Neutrophil (primary cell): ENCODE data around the gene OR3A2.
"Not testable (repeated sequence)": the region's sequence is repeated elsewhere in the genome, so short reads cannot be mapped to it uniquely, and the experiment has no call there.

Experiments used
- H3K27ac ChIP-seq: fragments of 200-600 bp; sonication (generic); 2 replicates; pipeline ENCODE4 v1.5.1; 2016; ENCODE audit warnings: mild to moderate bottlenecking, moderate library complexity
- H3K27me3 ChIP-seq: fragments of 200-600 bp; sonication (generic); 2 replicates; pipeline ENCODE4 v1.6.0; 2016; ENCODE audit warnings: mild to moderate bottlenecking
- H3K36me3 ChIP-seq: fragments of 200-600 bp; sonication (generic); 2 replicates; pipeline ENCODE4 v1.5.1; 2017
- H3K4me1 ChIP-seq, 2 experiments: fragments of 200-600 bp in 1 of 2; sonication (generic) in 1 of 2; 1 replicate in 1 of 2; 2 replicates in 1 of 2; pipeline versions ENCODE4 v1.5.1 to v1.6.1; 2013 to 2016; ENCODE audit warnings: low read depth in 1 of 2, low read length in 1 of 2, mild to moderate bottlenecking in 1 of 2, moderate library complexity in 1 of 2; ENCODE audit not compliant: control insufficient read depth in 1 of 2, insufficient read depth in 1 of 2
- H3K4me3 ChIP-seq, 2 experiments: fragments of 200-600 bp in 1 of 2; sonication (generic) in 1 of 2; 1 replicate in 1 of 2; 2 replicates in 1 of 2; pipeline ENCODE4 v1.5.1; 2013 to 2016; ENCODE audit warnings: low read depth in 1 of 2, low read length in 1 of 2, mild to moderate bottlenecking in 1 of 2, moderate library complexity in 1 of 2
- H3K9me3 ChIP-seq: fragments of 200-600 bp; sonication (generic); 2 replicates; pipeline ENCODE4 v1.5.1; 2016
- CTCF ChIP-seq: fragments of 200-600 bp; sonication (generic); IDR thresholded peaks from 2 replicates; pipeline ENCODE4 v1.5.1; 2016; ENCODE audit warnings: antibody characterized with exemption

The OR3A2 gene

GRCh38 chr17:3271072-3271848 lies 114.8 kb downstream of the OR3A2 start:
- TF ChIP-seq CTCF: no peak
- Histone ChIP-seq H3K27me3 (no peaks in the 10 kb centered on the region), H3K4me1 (peaks cover 28 to 31% of the 10 kb centered on the region in 2 experiments), H3K36me3 (no peaks in the 10 kb centered on the region), H3K27ac (peak overlapping the region; percentile 94), H3K9me3 (no peaks in the 10 kb centered on the region), H3K4me3 (peak overlapping the region in 1 of 2 experiments; percentile 38)

GRCh38 chr17:3260600-3260999 lies 125.5 kb downstream of the OR3A2 start:
- Histone ChIP-seq H3K27ac (no peak overlapping the region), H3K9me3 (no peaks in the 10 kb centered on the region), H3K36me3 (no peaks in the 10 kb centered on the region), H3K4me1 (no peaks in the 10 kb centered on the region), H3K27me3 (no peaks in the 10 kb centered on the region), H3K4me3 (no peak overlapping the region)
- no peak for TF ChIP-seq CTCF

GRCh38 chr17:3260163-3260562 lies 125.9 kb downstream of the OR3A2 start:
- no peaks in the 10 kb centered on the region for H3K27me3 ChIP-seq
- no peak for TF ChIP-seq CTCF

GRCh38 chr17:3256575-3256974 lies 129.5 kb downstream of the OR3A2 start:
- TF ChIP-seq CTCF: no peak
- H3K4me3 ChIP-seq: no peak overlapping the region
- no peaks in the 10 kb centered on the region for H3K27me3 ChIP-seq
- no peaks in the 10 kb centered on the region for H3K9me3 ChIP-seq
- no peak overlapping the region for H3K27ac ChIP-seq
- H3K36me3 ChIP-seq: no peaks in the 10 kb centered on the region
- H3K4me1 ChIP-seq: no peaks in the 10 kb centered on the region

More at GRCh38 chr17:3260163-3260562, 125.9 kb downstream of the OR3A2 start:
- Histone ChIP-seq H3K36me3 (no peaks in the 10 kb centered on the region), H3K4me1 (no peaks in the 10 kb centered on the region), H3K27ac (no peak overlapping the region), H3K4me3 (no peak overlapping the region), H3K9me3 (no peaks in the 10 kb centered on the region)

GRCh38 chr17:3249013-3249412 lies 137.1 kb downstream of the OR3A2 start:
- H3K27ac ChIP-seq, H3K27me3 ChIP-seq, H3K4me3 ChIP-seq, H3K36me3 ChIP-seq, H3K4me1 ChIP-seq, H3K9me3 ChIP-seq: not testable (repeated sequence)

- Histone ChIP-seq H3K4me1 (peaks cover under 1 to 11% of the 10 kb centered on the region in 2 experiments), H3K27ac (peak overlapping the region; percentile 50)
- not testable (repeated sequence) for H3K9me3 ChIP-seq, H3K4me3 ChIP-seq, H3K27me3 ChIP-seq, H3K36me3 ChIP-seq
These were observed 141.3 kb downstream of the OR3A2 start for GRCh38 chr17:3244841-3245240.

- H3K4me3 ChIP-seq, H3K9me3 ChIP-seq, H3K27me3 ChIP-seq, H3K36me3 ChIP-seq: not testable (repeated sequence)
- Histone ChIP-seq H3K4me1 (peaks cover 11 to 18% of the 10 kb centered on the region in 2 experiments), H3K27ac (peak overlapping the region; percentile 38)
These were observed 145.1 kb downstream of the OR3A2 start for GRCh38 chr17:3241044-3241443.

GRCh38 chr17:3238685-3239084 lies 147.4 kb downstream of the OR3A2 start:
- not testable (repeated sequence) for H3K36me3 ChIP-seq, H3K9me3 ChIP-seq, H3K27me3 ChIP-seq
- peak overlapping the region in 1 of 2 experiments; percentile 30 for H3K4me3 ChIP-seq
- peaks cover 11 to 14% of the 10 kb centered on the region in 2 experiments for H3K4me1 ChIP-seq
- peak overlapping the region; percentile 69 for H3K27ac ChIP-seq

- H3K4me3 ChIP-seq, H3K27me3 ChIP-seq: not testable (repeated sequence)
These were observed 153.8 kb downstream of the OR3A2 start for GRCh38 chr17:3232300-3232699.

More at GRCh38 chr17:3232300-3232699, 153.8 kb downstream of the OR3A2 start:
- not testable (repeated sequence) for H3K4me1 ChIP-seq, H3K9me3 ChIP-seq, H3K27ac ChIP-seq, H3K36me3 ChIP-seq
